Trophoblast cell (in vitro differentiated cells and primary cell): ENCODE measurements around the gene MINDY1.

Experiments used
- DNase-seq, 2 donors: peaks; one replicate each; pipeline ENCODE4 v3.0.0-alpha.2; 2016
- H2AFZ ChIP-seq: 2 replicates; pipeline ENCODE4 v1.6.1; 2013; ENCODE audit warnings: low read length, moderate library complexity, mild to moderate bottlenecking; ENCODE audit not compliant: insufficient read depth, poor library complexity
- H2AK5ac ChIP-seq: 2 replicates; pipeline ENCODE4 v1.6.1; 2013; ENCODE audit warnings: mild to moderate bottlenecking, low read length
- H2BK120ac ChIP-seq: 2 replicates; pipeline ENCODE4 v1.6.1; 2013; ENCODE audit warnings: low read length, mild to moderate bottlenecking, moderate library complexity; ENCODE audit not compliant: insufficient read depth, poor library complexity
- H2BK12ac ChIP-seq: 2 replicates; pipeline ENCODE4 v1.6.1; 2013; ENCODE audit warnings: mild to moderate bottlenecking, low read length, moderate library complexity
- H2BK5ac ChIP-seq: 2 replicates; pipeline ENCODE4 v1.6.1; 2013; ENCODE audit warnings: low read length, low read depth, moderate library complexity, mild to moderate bottlenecking; ENCODE audit not compliant: poor library complexity
- H3K14ac ChIP-seq: 2 replicates; pipeline ENCODE4 v1.6.1; 2013; ENCODE audit warnings: mild to moderate bottlenecking, low read length
- H3K18ac ChIP-seq: 2 replicates; pipeline ENCODE4 v1.6.1; 2013; ENCODE audit warnings: mild to moderate bottlenecking, low read length
- H3K23ac ChIP-seq: 2 replicates; pipeline ENCODE4 v1.6.1; 2013; ENCODE audit warnings: low read length
- H3K27ac ChIP-seq: 2 replicates; pipeline ENCODE4 v1.5.1; 2013; ENCODE audit warnings: low read depth, mild to moderate bottlenecking, inconsistent platforms, low read length, moderate library complexity
- H3K27me3 ChIP-seq: 2 replicates; pipeline ENCODE4 v1.6.1; 2013; ENCODE audit warnings: inconsistent platforms, mild to moderate bottlenecking, low read length, moderate library complexity; ENCODE audit not compliant: insufficient read depth
- H3K36me3 ChIP-seq, 2 experiments: 1 replicate in 1 of 2; 2 replicates in 1 of 2; pipeline ENCODE4 v1.6.1; 2013; ENCODE audit warnings: low read length in 2 of 2, mild to moderate bottlenecking in 2 of 2, moderate library complexity in 1 of 2; ENCODE audit not compliant: insufficient read depth in 2 of 2, control insufficient read depth in 1 of 2
- H3K4ac ChIP-seq: 2 replicates; pipeline ENCODE4 v1.6.1; 2013; ENCODE audit warnings: low read depth, mild to moderate bottlenecking, low read length, moderate library complexity
- H3K4me1 ChIP-seq, 2 experiments: 1 replicate in 1 of 2; 2 replicates in 1 of 2; pipeline ENCODE4 v1.6.1; 2013; ENCODE audit warnings: low read length in 2 of 2, mild to moderate bottlenecking in 2 of 2, moderate library complexity in 1 of 2; ENCODE audit not compliant: insufficient read depth in 2 of 2, control insufficient read depth in 1 of 2
- H3K4me2 ChIP-seq: 2 replicates; pipeline ENCODE4 v1.6.1; 2013; ENCODE audit warnings: inconsistent platforms, mild to moderate bottlenecking, low read length, moderate library complexity
- H3K4me3 ChIP-seq: 2 replicates; pipeline ENCODE4 v1.5.1; 2013; ENCODE audit warnings: mild to moderate bottlenecking, low read depth, low read length, inconsistent platforms
- H3K79me1 ChIP-seq: one replicate; pipeline ENCODE4 v1.6.1; 2013; ENCODE audit warnings: low read length
- H3K79me2 ChIP-seq: 2 replicates; pipeline ENCODE4 v1.6.1; 2013; ENCODE audit warnings: low read length, mild to moderate bottlenecking; ENCODE audit not compliant: control insufficient read depth, insufficient read depth, poor library complexity
- H3K9ac ChIP-seq: 2 replicates; pipeline ENCODE4 v1.6.1; 2013; ENCODE audit warnings: mild to moderate bottlenecking, low read length
- H3K9me3 ChIP-seq: 2 replicates; pipeline ENCODE4 v1.6.1; 2013; ENCODE audit warnings: low read depth, mild to moderate bottlenecking, control low read depth, inconsistent platforms, low read length; ENCODE audit not compliant: insufficient read depth
- H4K12ac ChIP-seq: 2 replicates; pipeline ENCODE4 v1.6.1; 2013; ENCODE audit warnings: low read depth, mild to moderate bottlenecking, low read length, moderate library complexity
- H4K8ac ChIP-seq: 2 replicates; pipeline ENCODE4 v1.6.1; 2013; ENCODE audit warnings: low read depth, mild to moderate bottlenecking, low read length, moderate library complexity
- H4K91ac ChIP-seq: one replicate; pipeline ENCODE4 v1.6.1; 2013; ENCODE audit warnings: low read depth, mild to moderate bottlenecking, low read length, moderate library complexity
- WGBS: extraction: QIAGEN DNeasy Blood & Tissue Kit; methylation state at CpG from one replicate; pipeline ENCODE4 v1.1.7; 2013; ENCODE audit warnings: missing lambda C conversion rate; ENCODE audit not compliant: insufficient read length, insufficient coverage; ENCODE audit errors: extremely low coverage; 5-methylcytosine and 5-hydroxymethylcytosine counted together

MINDY1 gene

GRCh38 chr1:151026460-151026859 lies 19.8 kb upstream of the MINDY1 start:
- peaks cover 3% of the 10 kb centered on the region for H3K9me3 ChIP-seq
- H3K4me3 ChIP-seq: no peak overlapping the region
- no peak for DNase-seq
- H3K23ac ChIP-seq: no peak overlapping the region
- H3K79me2 ChIP-seq: no peaks in the 10 kb centered on the region
- no peak overlapping the region for H2AFZ ChIP-seq
- H3K27me3 ChIP-seq: no peaks in the 10 kb centered on the region
- no peak overlapping the region for H3K9ac ChIP-seq
- H3K79me1 ChIP-seq: no peaks in the 10 kb centered on the region
- H2AK5ac ChIP-seq: no peak overlapping the region
- H3K4me1 ChIP-seq: no peaks in the 10 kb centered on the region
- peaks cover 12 to 14% of the 10 kb centered on the region in 2 experiments for H3K36me3 ChIP-seq
- no peak overlapping the region for H3K18ac ChIP-seq
- H4K91ac ChIP-seq: no peak overlapping the region
- H3K4me2 ChIP-seq: no peak overlapping the region
- H3K4ac ChIP-seq: no peak overlapping the region
- H3K27ac ChIP-seq: no peak overlapping the region
- no peak overlapping the region for H3K14ac ChIP-seq
- no peak overlapping the region for H4K8ac ChIP-seq
- no peak overlapping the region for H2BK5ac ChIP-seq
- no peak overlapping the region for H4K12ac ChIP-seq
- no peak overlapping the region for H2BK120ac ChIP-seq
- no peak overlapping the region for H2BK12ac ChIP-seq

GRCh38 chr1:151024540-151025146 lies 17.9 kb upstream of the MINDY1 start:
- Histone ChIP-seq H3K27ac (no peak overlapping the region), H3K14ac (no peak overlapping the region), H2AFZ (no peak overlapping the region), H3K18ac (no peak overlapping the region), H3K9ac (no peak overlapping the region), H3K36me3 (peaks cover 12% of the 10 kb centered on the region in 2 experiments), H3K23ac (no peak overlapping the region), H2BK12ac (no peak overlapping the region), H2BK120ac (no peak overlapping the region), H3K79me1 (no peaks in the 10 kb centered on the region), H3K9me3 (peaks cover 3% of the 10 kb centered on the region), H3K4me1 (no peaks in the 10 kb centered on the region), H4K91ac (no peak overlapping the region), H4K12ac (no peak overlapping the region), H3K4me3 (no peak overlapping the region), H3K27me3 (no peaks in the 10 kb centered on the region), H3K4ac (no peak overlapping the region), H4K8ac (no peak overlapping the region), H3K79me2 (no peaks in the 10 kb centered on the region), H2BK5ac (no peak overlapping the region), H2AK5ac (no peak overlapping the region), H3K4me2 (no peak overlapping the region)
- peak; percentile 46 to 81 for DNase-seq
- WGBS: no CpG with 5 or more reads among the region's 6 CpGs

DNA sequence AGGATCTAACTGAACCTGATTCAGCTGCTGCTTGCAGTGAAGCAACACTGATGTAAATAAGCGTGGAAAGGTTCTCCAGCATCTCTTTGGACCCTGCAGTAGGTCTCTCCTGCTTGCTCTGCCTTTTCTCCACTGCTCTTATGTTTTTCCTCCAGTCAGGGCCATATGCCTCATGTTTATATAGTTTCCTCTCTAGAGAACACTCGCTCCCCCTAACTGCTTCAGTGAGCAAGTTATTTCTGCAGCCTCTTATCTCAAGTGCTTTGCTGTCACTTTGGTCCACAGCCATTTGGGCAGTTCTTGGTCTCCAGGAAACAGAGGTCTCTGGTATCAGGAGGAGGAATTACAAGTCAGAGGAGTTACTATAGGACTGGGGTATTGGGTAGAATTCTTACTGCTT lies 6.8 kb upstream of the MINDY1 start:
- no peak overlapping the region for H3K27ac ChIP-seq
- H3K4ac ChIP-seq: no peak overlapping the region
- H3K9me3 ChIP-seq: no peaks in the 10 kb centered on the region
- H3K79me2 ChIP-seq: peaks cover 2% of the 10 kb centered on the region
- no peak for DNase-seq
- no peak overlapping the region for H2AK5ac ChIP-seq
- no peaks in the 10 kb centered on the region for H3K27me3 ChIP-seq
- H2AFZ ChIP-seq: no peak overlapping the region
- H3K18ac ChIP-seq: no peak overlapping the region
- no peak overlapping the region for H4K91ac ChIP-seq
- H2BK12ac ChIP-seq: no peak overlapping the region
- no peak overlapping the region for H3K4me3 ChIP-seq
- peaks cover 0 to 3% of the 10 kb centered on the region in 2 experiments for H3K4me1 ChIP-seq
- no peak overlapping the region for H3K9ac ChIP-seq
- no peak overlapping the region for H2BK5ac ChIP-seq
- H3K14ac ChIP-seq: no peak overlapping the region
- H2BK120ac ChIP-seq: no peak overlapping the region
- peaks cover 3% of the 10 kb centered on the region for H3K79me1 ChIP-seq
- no peak overlapping the region for H3K23ac ChIP-seq
- H3K4me2 ChIP-seq: no peak overlapping the region
- H4K8ac ChIP-seq: no peak overlapping the region
- WGBS: no CpG with 5 or more reads among the region's 2 CpGs
- H3K36me3 ChIP-seq: no peaks in the 10 kb centered on the region
- no peak overlapping the region for H4K12ac ChIP-seq

GRCh38 chr1:151012684-151013471 lies 6.2 kb upstream of the MINDY1 start:
- no peak overlapping the region for H3K18ac ChIP-seq
- no peak overlapping the region for H3K14ac ChIP-seq
- H3K4ac ChIP-seq: no peak overlapping the region
- H2AFZ ChIP-seq: no peak overlapping the region
- H3K4me3 ChIP-seq: no peak overlapping the region
- no peak overlapping the region for H3K27ac ChIP-seq
- H3K9me3 ChIP-seq: no peaks in the 10 kb centered on the region
- no peaks in the 10 kb centered on the region for H3K27me3 ChIP-seq
- no peak overlapping the region for H3K4me2 ChIP-seq
- H4K12ac ChIP-seq: no peak overlapping the region
- H4K91ac ChIP-seq: no peak overlapping the region
- no peak overlapping the region for H2BK5ac ChIP-seq
- H3K23ac ChIP-seq: no peak overlapping the region
- H2BK120ac ChIP-seq: no peak overlapping the region
- no CpG with 5 or more reads among the region's 14 CpGs for WGBS
- H3K9ac ChIP-seq: no peak overlapping the region
- no peak overlapping the region for H2BK12ac ChIP-seq
- H3K4me1 ChIP-seq: peaks cover 0 to 3% of the 10 kb centered on the region in 2 experiments
- no peak for DNase-seq
- H2AK5ac ChIP-seq: no peak overlapping the region
- H3K79me2 ChIP-seq: peaks cover 4% of the 10 kb centered on the region
- H4K8ac ChIP-seq: no peak overlapping the region
- H3K36me3 ChIP-seq: no peaks in the 10 kb centered on the region
- peaks cover 5% of the 10 kb centered on the region for H3K79me1 ChIP-seq
